Fibroblast of mammary gland (primary cell): Measurements from ENCODE around the gene KRT16.
"Not testable (repeated sequence)": the region's sequence is repeated elsewhere in the genome, so short reads cannot be mapped to it uniquely, and the experiment has no call there.

Experiments used
- DNase-seq: peaks from one replicate; pipeline ENCODE4 v3.0.0-alpha.2; 2010; ENCODE audit warnings: low read depth
- H3K4me3 ChIP-seq: 2 replicates; pipeline ENCODE4 v1.5.1; 2011; ENCODE audit warnings: low read depth, mild to moderate bottlenecking, low read length, moderate library complexity; ENCODE audit not compliant: control insufficient read depth
- CTCF ChIP-seq: conservative IDR thresholded peaks from 2 replicates; pipeline ENCODE4 v1.5.1; 2011; ENCODE audit warnings: low read depth, low read length, inconsistent platforms; ENCODE audit not compliant: control insufficient read depth, insufficient read depth

The KRT16 gene

GRCh38 chr17:41588126-41588810, 24.3 kb downstream of the KRT16 start:
- DNase-seq = no peak
- TF ChIP-seq CTCF = no peak
- H3K4me3 ChIP-seq = no peak overlapping the region

GRCh38 chr17:41586863-41587495, 25.6 kb downstream of the KRT16 start, which contains the start of gene KRT14:
KRT14 (minus strand) TSS chr17:41586895; CDS start chr17:41586834, 61 bp downstream.
- no peak for TF ChIP-seq CTCF
- DNase-seq = no peak
- no peak within 1 kb of the TSS for H3K4me3 ChIP-seq

GRCh38 chr17:41585301-41586056, 27.1 kb downstream of the KRT16 start:
- H3K4me3 ChIP-seq = no peak overlapping the region
- DNase-seq = no peak
- TF ChIP-seq CTCF = no peak

GRCh38 chr17:41584331-41584927, 28.1 kb downstream of the KRT16 start:
- H3K4me3 ChIP-seq, DNase-seq: not testable (repeated sequence)

- H3K4me3 ChIP-seq = no peak overlapping the region
- TF ChIP-seq CTCF = no peak
- no peak for DNase-seq
Measured at GRCh38 chr17:41583137-41584127, 29.1 kb downstream of the KRT16 start.

- not testable (repeated sequence) for H3K4me3 ChIP-seq
Measured at GRCh38 chr17:41582061-41582968, 30.3 kb downstream of the KRT16 start.

More at GRCh38 chr17:41582061-41582968, 30.3 kb downstream of the KRT16 start:
- DNase-seq = not testable (repeated sequence)
